Stimulated activated naive B cell treated with anti-CD40 and anti-IgM and Interleukin-4, amounts not matched to agents 10 μg/mL and 1 μg/mL and 100 μg/mL, for 72 hours (primary cell): ENCODE results near the gene ADAR.

Experiments
- ATAC-seq, 2 donors: fragments of 150-1000 bp; cut with Tn5 transposase; replicated peaks; 2 replicates each; pipeline ENCODE4 v1.10.0; 2021; ENCODE audit warnings: moderate library complexity in 1 of 2
- DNase-seq: peaks from one replicate; pipeline ENCODE4 v3.0.0; 2021
- H3K27ac Mint-ChIP-seq: one replicate; pipeline ENCODE4 v1.8.0; 2022; ENCODE audit warnings: mild to moderate bottlenecking, mixed read lengths
- H3K27me3 Mint-ChIP-seq, 2 donors: one replicate each; pipeline ENCODE4 v1.8.0; 2022; ENCODE audit warnings: mixed read lengths in 2 of 2
- H3K36me3 Mint-ChIP-seq, 2 donors: one replicate each; pipeline ENCODE4 v1.8.0; 2022; ENCODE audit warnings: mixed read lengths in 2 of 2, mild to moderate bottlenecking in 1 of 2
- H3K4me1 Mint-ChIP-seq, 2 donors: one replicate each; pipeline ENCODE4 v1.8.0; 2022; ENCODE audit warnings: mixed read lengths in 2 of 2, mild to moderate bottlenecking in 1 of 2
- H3K4me3 Mint-ChIP-seq, 2 donors: one replicate each; pipeline ENCODE4 v1.8.0; 2022; ENCODE audit warnings: mild to moderate bottlenecking in 2 of 2, mixed read lengths in 2 of 2, moderate library complexity in 1 of 2
- H3K9me3 Mint-ChIP-seq, 2 donors: one replicate each; pipeline ENCODE4 v1.8.0; 2022; ENCODE audit warnings: mixed read lengths in 2 of 2, mild to moderate bottlenecking in 1 of 2

Gene ADAR

DNA sequence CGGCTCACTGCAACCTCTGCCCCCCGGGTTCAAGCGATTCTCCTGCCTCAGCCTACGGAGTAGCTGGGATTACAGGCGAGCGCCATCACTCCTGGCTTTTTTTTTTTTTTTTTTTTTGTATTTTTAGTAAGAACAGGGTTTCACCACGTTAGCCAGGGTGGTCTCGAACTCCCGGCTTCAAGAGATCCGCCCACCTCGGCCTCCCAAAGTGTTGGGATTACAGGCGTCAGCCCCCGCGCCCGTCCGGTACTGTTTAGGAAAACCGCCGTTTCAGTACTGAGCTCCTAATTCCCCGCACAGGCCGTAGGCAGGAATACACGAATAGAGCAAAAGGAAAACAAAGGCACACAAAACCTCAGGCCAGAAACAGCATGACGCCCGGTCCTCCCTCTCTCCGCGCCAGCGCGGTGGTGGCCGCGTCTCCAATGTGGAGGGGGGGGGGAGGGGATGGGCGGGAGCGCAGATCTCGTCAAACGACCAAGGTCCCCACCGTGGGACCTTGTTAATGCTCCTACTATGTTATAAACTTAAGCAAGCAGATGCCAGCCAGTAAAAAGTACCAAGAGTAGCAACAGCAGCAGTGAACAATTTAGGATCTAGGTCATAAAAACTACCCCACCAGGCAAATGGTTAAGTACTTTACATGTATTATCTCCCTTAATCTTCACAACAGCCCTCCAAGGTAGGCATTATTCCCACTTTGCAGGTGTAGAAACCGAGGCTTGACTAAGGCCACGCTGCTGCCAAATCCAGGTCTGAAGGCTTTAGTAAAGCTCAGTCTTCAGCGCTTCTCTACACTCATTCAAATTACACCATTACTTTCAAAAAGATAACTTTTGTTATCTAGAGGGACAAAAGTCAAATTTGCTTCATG lies 648 bp upstream of the ADAR start:
- no peaks in the 10 kb centered on the region for H3K9me3 Mint-ChIP-seq
- H3K27me3 Mint-ChIP-seq: no peaks in the 10 kb centered on the region
- peak overlapping the region; percentile 94 for H3K27ac Mint-ChIP-seq
- H3K36me3 Mint-ChIP-seq: peaks cover 8 to 17% of the 10 kb centered on the region in 2 donors
- peak overlapping the region; percentile 89 to 91 for H3K4me3 Mint-ChIP-seq
- ATAC-seq (peak; percentile 31 to 47), DNase-seq (no peak)
- peaks cover 46 to 72% of the 10 kb centered on the region in 2 donors for H3K4me1 Mint-ChIP-seq

DNA sequence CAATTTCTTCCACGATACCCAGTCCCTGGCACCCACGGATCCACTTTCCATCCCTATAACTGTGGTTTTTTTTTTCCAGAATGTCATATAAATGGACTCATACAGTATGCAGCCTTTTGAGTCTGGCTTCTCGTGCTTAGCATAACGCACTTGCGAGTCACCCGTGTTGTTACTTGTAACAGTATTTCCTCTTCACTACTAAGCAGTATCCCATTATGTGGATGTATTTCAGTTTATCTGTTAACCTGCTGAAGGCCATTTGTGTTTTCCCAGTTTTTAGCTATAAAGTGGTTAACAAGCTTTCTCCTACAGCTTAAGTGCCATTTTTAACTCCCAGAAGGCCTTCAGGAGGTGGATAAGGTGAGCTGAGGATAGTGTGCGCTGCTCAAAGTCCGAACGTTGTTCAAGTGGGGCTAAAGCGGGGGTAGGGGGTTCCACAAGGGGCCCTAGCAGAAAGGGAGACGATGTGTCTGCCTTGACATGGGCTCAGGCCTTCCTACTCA lies 829 bp downstream of the ADAR start:
- H3K4me1 Mint-ChIP-seq: peaks cover 50 to 80% of the 10 kb centered on the region in 2 donors
- peak overlapping the region; percentile 89 to 91 for H3K4me3 Mint-ChIP-seq
- ATAC-seq (peak; percentile 12 to 17), DNase-seq (no peak)
- no peaks in the 10 kb centered on the region for H3K9me3 Mint-ChIP-seq
- no peaks in the 10 kb centered on the region for H3K27me3 Mint-ChIP-seq
- H3K36me3 Mint-ChIP-seq: peaks cover 7 to 17% of the 10 kb centered on the region in 2 donors
- H3K27ac Mint-ChIP-seq: peak overlapping the region; percentile 94

DNA sequence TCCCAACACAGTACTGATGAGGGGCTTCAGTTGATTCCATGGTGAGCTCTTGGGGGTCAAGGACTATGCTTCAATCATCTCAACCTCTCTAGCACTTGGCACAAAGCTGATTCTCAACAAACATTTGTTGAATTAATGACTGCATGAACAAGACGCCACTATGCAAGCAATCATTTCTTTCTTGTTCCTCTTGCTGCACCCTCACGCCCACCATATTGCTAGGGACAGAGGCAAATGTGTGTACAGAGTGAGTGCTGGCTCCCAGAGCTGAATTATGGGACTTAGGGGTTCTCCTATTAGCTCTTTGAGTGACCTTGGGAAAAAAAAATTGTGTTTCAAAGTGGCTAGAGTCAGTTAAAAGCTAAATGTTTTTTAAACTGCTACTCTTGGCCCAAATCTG lies 2.5 kb downstream of the ADAR start:
- peaks cover 41 to 73% of the 10 kb centered on the region in 2 donors for H3K4me1 Mint-ChIP-seq
- no peak overlapping the region for H3K4me3 Mint-ChIP-seq
- ATAC-seq (no peak), DNase-seq (no peak)
- peaks cover 13 to 27% of the 10 kb centered on the region in 2 donors for H3K36me3 Mint-ChIP-seq
- no peaks in the 10 kb centered on the region for H3K27me3 Mint-ChIP-seq
- H3K9me3 Mint-ChIP-seq: no peaks in the 10 kb centered on the region
- H3K27ac Mint-ChIP-seq: peak overlapping the region; percentile 10

- ATAC-seq: no peak
- Mint-ChIP-seq H3K36me3 (peaks cover 22 to 41% of the 10 kb centered on the region in 2 donors), H3K9me3 (no peaks in the 10 kb centered on the region), H3K4me3 (no peak overlapping the region), H3K27ac (peak overlapping the region; percentile 31), H3K4me1 (peaks cover 42 to 71% of the 10 kb centered on the region in 2 donors), H3K27me3 (no peaks in the 10 kb centered on the region)
- DNase-seq: no peak
These were observed 4.7 kb downstream of the ADAR start for GRCh38 chr1:154603317-154603716.

GRCh38 chr1:154599658-154600057 lies 8.3 kb downstream of the ADAR start:
- DNase-seq: no peak
- Mint-ChIP-seq H3K9me3 (no peaks in the 10 kb centered on the region), H3K27ac (peak overlapping the region; percentile 43), H3K27me3 (no peaks in the 10 kb centered on the region), H3K4me1 (peaks cover 25 to 60% of the 10 kb centered on the region in 2 donors), H3K36me3 (peaks cover 38 to 48% of the 10 kb centered on the region in 2 donors), H3K4me3 (no peak overlapping the region)
- ATAC-seq: no peak

GRCh38 chr1:154598871-154599635 lies 8.9 kb downstream of the ADAR start:
- Mint-ChIP-seq H3K27ac (peak overlapping the region; percentile 56), H3K36me3 (peaks cover 42 to 48% of the 10 kb centered on the region in 2 donors), H3K4me1 (peaks cover 19 to 54% of the 10 kb centered on the region in 2 donors), H3K27me3 (no peaks in the 10 kb centered on the region), H3K9me3 (no peaks in the 10 kb centered on the region), H3K4me3 (no peak overlapping the region)
- ATAC-seq (no peak), DNase-seq (no peak)

DNA sequence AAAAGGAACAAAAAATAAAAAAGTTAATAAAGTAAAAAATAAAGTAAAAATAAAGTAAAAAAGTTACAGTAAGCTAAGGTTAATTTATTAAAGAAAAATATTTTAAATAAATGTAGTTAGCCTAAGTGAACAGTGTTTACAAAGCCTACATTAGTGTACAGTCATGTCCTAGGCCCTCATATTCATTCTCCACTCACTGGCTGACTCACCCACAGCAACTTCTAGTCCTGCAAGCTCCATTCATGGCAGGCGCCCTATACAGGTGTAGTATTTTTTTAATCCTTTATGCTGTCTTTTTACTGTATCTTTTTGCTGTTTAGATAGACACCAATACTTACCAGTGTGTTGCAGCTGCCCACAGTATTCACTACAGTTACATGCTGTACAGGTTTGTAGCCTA lies 12.4 kb downstream of the ADAR start:
- no peaks in the 10 kb centered on the region for H3K27me3 Mint-ChIP-seq
- peaks cover 47 to 55% of the 10 kb centered on the region in 2 donors for H3K36me3 Mint-ChIP-seq
- H3K4me1 Mint-ChIP-seq: peaks cover 11 to 34% of the 10 kb centered on the region in 2 donors
- no peak for DNase-seq
- no peaks in the 10 kb centered on the region for H3K9me3 Mint-ChIP-seq
- no peak overlapping the region for H3K4me3 Mint-ChIP-seq
- ATAC-seq: no peak
- no peak overlapping the region for H3K27ac Mint-ChIP-seq

DNA sequence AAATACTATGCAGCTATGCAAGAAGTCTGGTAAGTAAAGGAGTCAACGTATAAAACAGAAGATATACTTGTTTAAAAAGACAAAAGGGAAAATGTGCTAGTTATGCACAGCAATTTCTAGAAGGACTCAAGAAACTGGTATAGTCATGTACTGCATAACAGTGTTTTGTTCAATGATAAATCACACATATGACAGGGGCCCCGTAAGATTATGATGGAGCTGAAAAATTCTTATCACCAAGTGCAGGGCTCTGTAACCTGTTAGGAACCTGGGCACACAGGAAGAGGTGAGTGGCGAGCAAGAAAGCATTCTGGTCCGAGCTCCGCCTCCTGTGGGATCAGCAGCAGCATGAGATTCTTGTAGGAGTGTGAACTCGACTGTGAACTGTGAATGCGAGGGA lies 13.2 kb downstream of the ADAR start:
- no peak overlapping the region for H3K27ac Mint-ChIP-seq
- DNase-seq (no peak), ATAC-seq (no peak)
- H3K9me3 Mint-ChIP-seq: no peaks in the 10 kb centered on the region
- H3K4me1 Mint-ChIP-seq: peaks cover 5 to 26% of the 10 kb centered on the region in 2 donors
- H3K4me3 Mint-ChIP-seq: no peak overlapping the region
- no peaks in the 10 kb centered on the region for H3K27me3 Mint-ChIP-seq
- H3K36me3 Mint-ChIP-seq: peaks cover 44 to 50% of the 10 kb centered on the region in 2 donors

DNA sequence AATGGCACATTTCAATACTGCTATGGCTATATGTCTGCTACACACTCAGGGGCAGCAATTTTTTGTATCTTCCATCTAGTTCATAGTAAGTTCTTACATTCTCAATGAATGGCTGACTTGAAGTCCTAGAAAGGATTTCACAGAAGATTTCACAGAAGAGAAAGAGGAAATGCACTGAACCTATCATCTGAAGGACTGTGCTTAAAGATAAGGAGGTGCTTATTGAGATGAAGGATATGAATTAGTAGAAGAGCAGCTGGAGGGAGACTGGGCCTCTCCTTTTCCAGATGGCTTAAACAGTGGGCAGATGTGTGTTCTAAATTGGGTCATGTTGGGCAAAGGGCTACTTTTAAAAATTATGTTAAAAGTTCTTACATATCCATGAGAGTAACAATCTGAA lies 14.6 kb downstream of the ADAR start:
- H3K36me3 Mint-ChIP-seq: peaks cover 53 to 56% of the 10 kb centered on the region in 2 donors

DNA sequence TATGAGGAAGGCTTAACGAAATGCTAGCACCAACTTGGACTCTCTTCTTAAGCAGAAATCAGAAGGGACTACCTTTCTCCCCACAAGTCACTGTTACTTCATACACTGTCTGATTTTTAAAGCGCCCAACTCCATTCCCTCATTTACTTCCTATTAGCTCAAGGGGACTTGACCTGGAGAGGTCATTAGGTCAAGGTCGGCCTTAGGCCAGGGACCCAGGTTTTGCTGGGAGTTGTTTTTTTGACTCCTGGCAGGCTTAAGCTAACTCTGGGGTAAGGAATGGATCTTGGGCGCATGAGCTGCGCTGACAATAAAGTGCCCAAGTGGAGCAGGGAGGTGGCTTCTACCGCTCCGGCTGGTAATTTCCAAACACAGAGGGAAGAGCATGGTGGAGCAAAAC lies 16.8 kb downstream of the ADAR start:
- peaks cover 52 to 67% of the 10 kb centered on the region in 2 donors for H3K36me3 Mint-ChIP-seq
- DNase-seq (no peak), ATAC-seq (no peak)
- H3K4me3 Mint-ChIP-seq: no peak overlapping the region
- H3K27ac Mint-ChIP-seq: no peak overlapping the region
- peaks cover 0 to 2% of the 10 kb centered on the region in 2 donors for H3K4me1 Mint-ChIP-seq
- no peaks in the 10 kb centered on the region for H3K9me3 Mint-ChIP-seq
- H3K27me3 Mint-ChIP-seq: no peaks in the 10 kb centered on the region

More for the DNA sequence above, 14.6 kb downstream of the ADAR start:
- Mint-ChIP-seq H3K27me3 (no peaks in the 10 kb centered on the region), H3K27ac (no peak overlapping the region), H3K9me3 (no peaks in the 10 kb centered on the region), H3K4me1 (peaks cover 0 to 14% of the 10 kb centered on the region in 2 donors), H3K4me3 (no peak overlapping the region)
- DNase-seq (no peak), ATAC-seq (no peak)

DNA sequence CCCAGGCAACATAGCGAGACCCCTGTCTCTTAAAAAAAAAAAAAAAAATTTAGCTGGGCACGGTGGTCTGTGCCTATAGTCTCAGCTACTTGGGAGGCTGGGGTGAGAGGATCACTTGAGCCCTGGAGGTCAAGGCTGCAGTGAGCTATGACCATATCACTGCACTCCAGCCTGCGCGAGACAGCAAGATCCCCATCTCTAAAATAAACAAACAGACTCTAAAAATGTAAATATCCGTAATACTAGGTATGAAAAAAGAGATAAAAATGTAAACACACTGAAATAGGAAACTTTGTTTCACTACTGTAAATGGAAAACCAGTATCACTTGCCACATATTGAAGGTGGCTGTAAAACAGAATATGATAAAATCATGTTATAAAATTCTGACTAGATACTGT lies 17.2 kb downstream of the ADAR start:
- H3K4me3 Mint-ChIP-seq: no peak overlapping the region
- ATAC-seq: no peak
- peaks cover under 1 to 6% of the 10 kb centered on the region in 2 donors for H3K4me1 Mint-ChIP-seq
- H3K9me3 Mint-ChIP-seq: no peaks in the 10 kb centered on the region
- no peak overlapping the region for H3K27ac Mint-ChIP-seq
- no peaks in the 10 kb centered on the region for H3K27me3 Mint-ChIP-seq
- DNase-seq: no peak
- peaks cover 57 to 72% of the 10 kb centered on the region in 2 donors for H3K36me3 Mint-ChIP-seq

DNA sequence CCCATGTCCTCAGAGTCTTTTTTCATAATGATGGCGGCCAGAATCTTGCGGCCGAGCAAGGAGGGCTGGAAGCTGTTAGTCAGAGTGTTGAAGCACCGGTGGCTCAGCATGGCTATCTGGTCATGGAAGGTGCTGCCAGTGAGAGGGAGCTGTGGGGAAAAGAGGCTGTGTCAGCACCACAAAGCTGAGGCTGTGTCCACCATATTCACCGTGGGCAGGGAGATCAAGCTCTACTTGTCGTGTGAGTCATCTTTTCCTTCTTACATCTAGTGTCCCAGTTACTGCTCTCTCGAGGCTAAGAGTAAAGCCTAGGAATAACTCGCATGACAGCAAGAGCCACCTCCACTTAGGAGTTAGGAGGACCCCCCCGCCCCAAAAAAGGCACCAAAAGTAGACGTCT lies 18.2 kb downstream of the ADAR start:
- ATAC-seq (no peak), DNase-seq (no peak)
- Mint-ChIP-seq H3K4me3 (no peak overlapping the region), H3K27me3 (no peaks in the 10 kb centered on the region), H3K36me3 (peaks cover 64 to 78% of the 10 kb centered on the region in 2 donors), H3K9me3 (no peaks in the 10 kb centered on the region), H3K4me1 (peaks cover 10 to 16% of the 10 kb centered on the region in 2 donors), H3K27ac (peak overlapping the region; percentile 43)

DNA sequence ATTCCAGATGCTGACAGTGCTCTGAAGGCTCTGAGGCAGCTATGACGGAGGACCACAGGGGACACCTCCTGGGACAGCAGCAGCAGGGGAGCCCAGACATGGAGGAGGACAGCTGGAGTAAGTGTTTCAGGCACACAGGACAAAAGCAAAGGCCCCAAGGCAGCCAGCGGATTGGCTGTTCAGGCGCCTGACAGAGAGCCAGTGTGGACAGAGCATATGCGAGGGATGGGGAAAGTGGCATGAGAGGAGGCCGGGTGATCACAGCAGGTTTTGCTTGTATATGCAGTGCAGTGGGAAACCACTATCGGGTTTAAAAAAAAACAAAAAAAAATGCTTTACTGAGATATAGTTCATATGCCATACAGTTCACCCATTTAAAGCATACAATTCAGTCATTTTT lies 21.3 kb downstream of the ADAR start:
- no peak overlapping the region for H3K4me3 Mint-ChIP-seq
- no peak for ATAC-seq
- no peaks in the 10 kb centered on the region for H3K27me3 Mint-ChIP-seq
- no peak for DNase-seq
- no peaks in the 10 kb centered on the region for H3K9me3 Mint-ChIP-seq
- peaks cover 59 to 73% of the 10 kb centered on the region in 2 donors for H3K36me3 Mint-ChIP-seq
- H3K4me1 Mint-ChIP-seq: peaks cover 15 to 25% of the 10 kb centered on the region in 2 donors
- peak overlapping the region; percentile 60 for H3K27ac Mint-ChIP-seq

- peak overlapping the region; percentile 60 for H3K27ac Mint-ChIP-seq
- H3K27me3 Mint-ChIP-seq: no peaks in the 10 kb centered on the region
- no peak overlapping the region for H3K4me3 Mint-ChIP-seq
- no peak for ATAC-seq
- H3K4me1 Mint-ChIP-seq: peaks cover 15 to 25% of the 10 kb centered on the region in 2 donors
- no peaks in the 10 kb centered on the region for H3K9me3 Mint-ChIP-seq
- DNase-seq: no peak
- H3K36me3 Mint-ChIP-seq: peaks cover 56 to 69% of the 10 kb centered on the region in 2 donors
These were observed 21.8 kb downstream of the ADAR start for GRCh38 chr1:154586231-154586630.
